HT1080 (cell line): ENCODE measurements around the gene DNAJC9. TPM values are rescaled to one million over a fixed set of nuclear protein-coding genes. Genes with fewer than 3 reads are reported as not detected.

Experiments
- small RNA-seq: library from RNA; depleted of rRNA; stranded (forward); fragments of <200 nt; gene quantifications from one replicate; pipeline ENCODE3, GENCODE V24; 2014
- total RNA-seq: library from RNA; depleted of rRNA; stranded (reverse); fragments of >200 nt; shearing (Covaris generic); gene quantifications from 2 replicates; pipeline ENCODE4 v1.2.3, GENCODE V29; 2014; rRNA removed

Gene DNAJC9
- total RNA-seq, 1 experiment from 2014 or later = 75.2 TPM

Small RNAs within 50 kb of the gene (small RNA-seq; reads per million reads assigned to genes)
- not detected for gene RF00019
- gene RNU6-833P = not detected

Other genes starting within 250 kb of the DNAJC9 start
- 22.7 and 25.2 TPM in 2 replicates for gene P4HA1, start 150.4 kb downstream of the DNAJC9 start, total RNA-seq
- 1.9 and 2.5 TPM in 2 replicates for gene NUDT13, start 136.8 kb downstream of the DNAJC9 start, total RNA-seq
- 50.9 and 62.1 TPM in 2 replicates for gene ECD, start 79.2 kb downstream of the DNAJC9 start, total RNA-seq
- gene FAM149B1, start 79.1 kb downstream of the DNAJC9 start, total RNA-seq = 13.1 and 14.2 TPM in 2 replicates
- gene MRPS16, start 5.4 kb upstream of the DNAJC9 start, total RNA-seq = 158 and 166 TPM in 2 replicates
- 0.03 and 0.43 TPM in 2 replicates for gene CFAP70, start 111.6 kb upstream of the DNAJC9 start, total RNA-seq
- 94.4 and 115 TPM in 2 replicates for gene ANXA7, start 166.8 kb upstream of the DNAJC9 start, total RNA-seq
- 0.13 and 0.20 TPM in 2 replicates for gene MSS51, start 186.3 kb upstream of the DNAJC9 start, total RNA-seq
- 9.2 and 19.1 TPM in 2 replicates for gene PPP3CB, start 248.8 kb upstream of the DNAJC9 start, total RNA-seq